KMS-11 (cell line): Measurements from ENCODE around the gene UTP4.
A peak's percentile ranks its signal among the peaks of the same experiment; 100 is the strongest.

Experiments used
- H2AFZ ChIP-seq: fragments of 200-600 bp; sonication (generic); 2 replicates; pipeline ENCODE4 v1.6.1; 2016; ENCODE audit warnings: antibody characterized with exemption, mixed run types, low read depth
- H3K27ac ChIP-seq: fragments of 200-600 bp; sonication (generic); 2 replicates; pipeline ENCODE4 v1.6.1; 2016; ENCODE audit warnings: mild to moderate bottlenecking, mixed run types
- H3K27me3 ChIP-seq: fragments of 200-600 bp; sonication (generic); 2 replicates; pipeline ENCODE4 v1.6.1; 2017; ENCODE audit warnings: mild to moderate bottlenecking, low read depth, mixed run types, moderate library complexity; ENCODE audit not compliant: insufficient read depth
- H3K36me3 ChIP-seq: fragments of 200-600 bp; sonication (generic); 2 replicates; pipeline ENCODE4 v1.6.1; 2017; ENCODE audit warnings: mild to moderate bottlenecking, mixed run types; ENCODE audit not compliant: insufficient read depth
- H3K4me1 ChIP-seq: fragments of 200-600 bp; sonication (generic); 2 replicates; pipeline ENCODE4 v1.6.1; 2016; ENCODE audit warnings: mild to moderate bottlenecking, low read depth, mixed run types; ENCODE audit not compliant: poor library complexity, severe bottlenecking
- H3K4me2 ChIP-seq: fragments of 200-600 bp; sonication (generic); 2 replicates; pipeline ENCODE4 v1.7.0; 2016; ENCODE audit warnings: mild to moderate bottlenecking, mixed run types
- H3K4me3 ChIP-seq: fragments of 200-600 bp; sonication (generic); IDR thresholded peaks from 2 replicates; pipeline ENCODE4 v1.6.1; 2017; ENCODE audit warnings: low read depth, low read length, mixed read lengths; ENCODE audit not compliant: insufficient read depth
- H3K79me2 ChIP-seq: fragments of 200-600 bp; sonication (generic); 2 replicates; pipeline ENCODE4 v1.6.1; 2016; ENCODE audit warnings: low read depth, mixed run types; ENCODE audit not compliant: insufficient read depth
- H3K9ac ChIP-seq: fragments of 200-600 bp; sonication (generic); 2 replicates; pipeline ENCODE4 v1.6.1; 2016; ENCODE audit warnings: mild to moderate bottlenecking, mixed run types
- H4K20me1 ChIP-seq: fragments of 200-600 bp; sonication (generic); 2 replicates; pipeline ENCODE4 v1.6.1; 2016; ENCODE audit warnings: mild to moderate bottlenecking, mixed run types; ENCODE audit not compliant: insufficient read depth
- TF ChIP-seq, protein P1 (sequence below): fragments of 200-600 bp; sonication (generic); conservative IDR thresholded peaks from 2 replicates; pipeline ENCODE4 v1.6.1; 2017; ENCODE audit warnings: low read depth, mild to moderate bottlenecking, antibody characterized with exemption, low read length, moderate library complexity, mixed read lengths

Gene UTP4

GRCh38 chr16:69201291-69201690 is 68.8 kb downstream of the UTP4 start:
- Histone ChIP-seq H3K79me2 (peaks cover 20% of the 10 kb centered on the region; the same call in 1 of the 2 replicates), H3K27me3 (no peaks in the 10 kb centered on the region), H2AFZ (no peak overlapping the region), H3K27ac (no peak overlapping the region), H3K36me3 (no peaks in the 10 kb centered on the region), H3K4me1 (peaks cover 34% of the 10 kb centered on the region), H4K20me1 (no peaks in the 10 kb centered on the region), H3K4me2 (no peak overlapping the region), H3K4me3 (no peak overlapping the region), H3K9ac (no peak overlapping the region)
- TF ChIP-seq, protein P1, sequence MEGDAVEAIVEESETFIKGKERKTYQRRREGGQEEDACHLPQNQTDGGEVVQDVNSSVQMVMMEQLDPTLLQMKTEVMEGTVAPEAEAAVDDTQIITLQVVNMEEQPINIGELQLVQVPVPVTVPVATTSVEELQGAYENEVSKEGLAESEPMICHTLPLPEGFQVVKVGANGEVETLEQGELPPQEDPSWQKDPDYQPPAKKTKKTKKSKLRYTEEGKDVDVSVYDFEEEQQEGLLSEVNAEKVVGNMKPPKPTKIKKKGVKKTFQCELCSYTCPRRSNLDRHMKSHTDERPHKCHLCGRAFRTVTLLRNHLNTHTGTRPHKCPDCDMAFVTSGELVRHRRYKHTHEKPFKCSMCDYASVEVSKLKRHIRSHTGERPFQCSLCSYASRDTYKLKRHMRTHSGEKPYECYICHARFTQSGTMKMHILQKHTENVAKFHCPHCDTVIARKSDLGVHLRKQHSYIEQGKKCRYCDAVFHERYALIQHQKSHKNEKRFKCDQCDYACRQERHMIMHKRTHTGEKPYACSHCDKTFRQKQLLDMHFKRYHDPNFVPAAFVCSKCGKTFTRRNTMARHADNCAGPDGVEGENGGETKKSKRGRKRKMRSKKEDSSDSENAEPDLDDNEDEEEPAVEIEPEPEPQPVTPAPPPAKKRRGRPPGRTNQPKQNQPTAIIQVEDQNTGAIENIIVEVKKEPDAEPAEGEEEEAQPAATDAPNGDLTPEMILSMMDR: no peak

GRCh38 chr16:69201787-69202186 is 69.3 kb downstream of the UTP4 start:
- Histone ChIP-seq H3K27me3 (no peaks in the 10 kb centered on the region), H3K4me2 (no peak overlapping the region), H3K9ac (no peak overlapping the region), H4K20me1 (no peaks in the 10 kb centered on the region), H3K36me3 (no peaks in the 10 kb centered on the region), H2AFZ (no peak overlapping the region), H3K4me3 (no peak overlapping the region), H3K79me2 (peaks cover 17% of the 10 kb centered on the region; the same call in 1 of the 2 replicates), H3K27ac (no peak overlapping the region), H3K4me1 (peaks cover 34% of the 10 kb centered on the region)
- TF ChIP-seq, protein P1: no peak

- H2AFZ ChIP-seq: no peak overlapping the region
- no peaks in the 10 kb centered on the region for H3K36me3 ChIP-seq
- H3K4me2 ChIP-seq: peak overlapping the region; percentile 96
- H3K79me2 ChIP-seq: peaks cover 20% of the 10 kb centered on the region; the same call in 1 of the 2 replicates
- H3K27me3 ChIP-seq: no peaks in the 10 kb centered on the region
- TF ChIP-seq, protein P1: no peak
- H3K27ac ChIP-seq: peak overlapping the region; percentile 53; the same call in 1 of the 2 replicates
- no peak overlapping the region for H3K9ac ChIP-seq
- H4K20me1 ChIP-seq: no peaks in the 10 kb centered on the region
- H3K4me3 ChIP-seq: no peak overlapping the region
- H3K4me1 ChIP-seq: peaks cover 34% of the 10 kb centered on the region
These were observed 71.7 kb downstream of the UTP4 start for GRCh38 chr16:69204172-69204571.

- TF ChIP-seq, protein P1: no peak
- Histone ChIP-seq H3K4me2 (no peak overlapping the region), H3K4me1 (peaks cover 16% of the 10 kb centered on the region), H2AFZ (no peak overlapping the region), H3K79me2 (peaks cover 13% of the 10 kb centered on the region; the same call in 1 of the 2 replicates), H3K9ac (no peak overlapping the region), H3K27ac (no peak overlapping the region), H3K4me3 (no peak overlapping the region), H4K20me1 (no peaks in the 10 kb centered on the region), H3K27me3 (no peaks in the 10 kb centered on the region), H3K36me3 (no peaks in the 10 kb centered on the region)
These were observed 77.3 kb downstream of the UTP4 start for GRCh38 chr16:69209735-69210134.
